Measurements from ENCODE around the gene RBM38.
A peak's percentile ranks its signal among the peaks of the same experiment; 100 is the strongest.

Gene RBM38

DNA sequence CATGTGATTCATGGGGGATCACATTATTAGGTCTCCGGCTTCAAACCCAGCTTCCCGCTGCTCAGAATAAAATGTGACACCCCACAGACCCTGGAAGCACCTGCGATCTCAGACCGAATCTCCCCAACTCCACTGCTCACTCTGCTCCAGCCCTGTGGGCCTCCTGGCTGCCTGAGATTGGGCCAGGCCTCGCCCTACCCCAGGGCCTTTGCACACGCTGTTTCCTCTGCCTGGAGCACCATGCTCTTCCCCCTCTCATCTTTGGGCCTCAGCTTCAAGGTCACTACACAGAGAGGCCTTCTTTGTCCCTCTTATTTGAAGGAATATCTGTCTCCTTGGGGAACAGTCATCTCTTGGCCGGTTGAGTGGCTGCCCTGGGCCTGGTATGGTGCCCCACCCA, 48.8 kb downstream of the RBM38 start:
- DNase-seq = no peak

DNA sequence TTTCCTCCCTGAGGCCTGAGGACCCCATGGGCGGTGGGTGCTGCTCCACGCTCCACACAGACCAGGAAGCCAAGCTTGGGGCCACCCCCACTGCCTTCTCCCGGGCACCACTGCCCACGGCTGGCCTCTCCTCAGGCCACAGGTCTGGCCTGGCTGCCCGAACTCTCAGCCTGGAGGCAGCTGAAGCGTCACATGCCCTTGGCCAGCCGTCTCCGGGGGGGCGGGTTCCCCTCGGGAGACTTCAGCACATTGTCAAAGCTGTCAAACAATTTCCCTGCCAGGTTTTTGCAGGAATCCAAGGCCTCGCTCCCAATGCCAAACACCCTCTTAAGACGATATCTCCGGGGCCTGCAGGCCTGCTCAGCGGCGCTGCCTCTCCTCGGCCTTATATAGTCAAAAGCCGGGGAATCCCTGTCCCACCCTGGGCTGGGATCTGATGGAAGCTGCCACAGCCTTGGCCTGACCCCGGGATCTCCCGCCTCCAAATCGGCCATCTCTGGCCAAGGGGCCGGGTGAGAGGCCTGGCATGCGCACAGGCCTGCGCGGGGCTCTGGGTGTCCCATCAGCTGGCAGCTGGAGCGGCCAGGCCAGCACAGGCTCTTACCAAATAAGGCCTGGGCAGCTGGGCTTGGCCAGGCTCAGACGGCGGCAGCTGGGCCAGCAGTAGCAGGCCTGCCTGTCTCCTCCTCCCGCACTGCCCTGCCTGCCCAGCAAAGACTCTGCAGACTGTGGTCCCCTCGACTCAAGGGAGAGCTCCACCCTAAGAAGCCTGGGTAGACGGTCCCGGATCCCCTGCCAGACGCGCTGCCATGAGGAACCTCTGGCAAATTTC, 49.7 kb downstream of the RBM38 start:
- no peak for DNase-seq

DNA sequence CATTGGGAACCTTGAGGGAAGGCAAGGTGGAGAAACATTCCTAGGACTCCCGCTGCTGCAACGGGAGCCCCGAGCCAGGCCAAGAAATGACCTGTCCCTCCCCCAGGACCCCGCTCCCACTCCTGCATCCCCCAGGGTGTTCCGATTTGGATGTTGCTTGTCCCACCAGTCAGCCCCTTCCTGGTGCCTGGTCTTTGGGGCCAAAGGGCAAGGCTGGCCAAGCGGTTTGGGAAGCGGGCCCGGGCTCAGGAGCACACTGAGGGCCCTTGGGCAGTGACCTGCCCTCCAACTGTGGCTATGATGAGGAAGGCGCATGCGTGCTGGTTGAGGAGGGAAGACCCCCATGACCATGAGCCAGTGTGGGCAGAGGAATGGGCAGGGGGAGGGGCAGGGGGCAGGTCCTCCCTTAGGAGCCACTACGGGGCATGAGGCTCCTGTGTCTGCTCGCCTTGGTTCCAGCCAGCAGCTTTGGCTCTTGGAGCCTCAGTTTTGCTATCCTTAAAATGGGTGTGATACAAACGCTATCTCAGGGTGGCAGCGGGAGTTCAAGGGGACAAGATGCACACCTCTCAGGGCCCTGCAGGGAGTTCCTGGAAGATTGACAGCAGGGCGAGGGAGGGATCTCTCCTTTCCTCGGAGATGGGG, 50.4 kb downstream of the RBM38 start:
- no peak for DNase-seq

DNA sequence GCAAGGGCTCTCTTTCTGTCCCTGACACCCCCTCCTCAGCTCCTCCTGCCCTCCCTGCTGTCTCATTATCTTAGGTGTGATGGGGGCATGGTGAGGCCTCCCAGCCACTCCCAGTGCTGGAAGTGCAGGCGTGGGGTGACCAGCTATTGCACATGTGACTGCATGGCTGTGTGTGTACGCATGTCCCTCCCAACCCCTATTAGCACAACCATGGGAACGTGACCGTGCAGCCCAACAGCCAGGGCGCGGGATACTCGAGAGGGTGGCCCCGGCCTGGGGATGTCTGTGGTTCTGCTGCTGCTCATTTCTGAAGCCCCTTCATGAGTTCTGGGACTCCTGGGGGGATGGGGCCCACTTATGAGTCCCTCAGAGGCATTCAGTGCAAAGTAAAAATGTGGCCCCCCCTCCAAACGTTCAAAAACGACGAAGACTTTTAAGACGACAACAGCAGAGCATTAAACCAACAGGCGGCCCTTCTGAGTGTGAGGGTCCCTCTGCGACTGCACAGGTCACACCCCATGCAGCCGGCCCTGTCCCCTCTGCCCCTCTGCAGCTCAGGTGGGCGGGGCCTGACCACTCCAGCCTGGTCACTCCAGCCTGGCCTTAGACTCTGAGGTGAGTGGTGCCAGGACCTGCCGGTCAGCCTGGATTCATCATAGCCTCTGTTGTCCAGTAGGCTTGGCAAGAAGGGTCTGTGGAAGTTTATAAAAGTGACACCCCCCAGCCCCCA, 51.1 kb downstream of the RBM38 start:
- DNase-seq = no peak

DNA sequence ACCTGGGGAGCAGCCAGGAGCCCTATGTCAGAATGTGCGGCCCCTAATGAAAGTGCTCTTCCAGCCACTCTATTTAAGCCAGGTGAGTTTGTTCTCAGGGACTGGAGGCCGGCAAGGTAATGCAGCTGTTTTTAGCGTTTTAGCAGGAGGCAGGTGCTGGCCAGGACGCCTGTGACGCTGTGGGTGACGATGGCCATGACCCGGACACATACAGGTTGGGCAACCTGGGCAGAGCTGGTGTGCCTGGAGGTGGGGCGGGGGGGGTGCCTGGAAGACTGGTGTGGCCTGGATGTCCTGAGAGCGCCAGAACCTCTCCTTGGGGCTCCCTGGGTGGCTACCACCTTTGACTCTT, 51.7 kb downstream of the RBM38 start:
- no peak for DNase-seq

DNA sequence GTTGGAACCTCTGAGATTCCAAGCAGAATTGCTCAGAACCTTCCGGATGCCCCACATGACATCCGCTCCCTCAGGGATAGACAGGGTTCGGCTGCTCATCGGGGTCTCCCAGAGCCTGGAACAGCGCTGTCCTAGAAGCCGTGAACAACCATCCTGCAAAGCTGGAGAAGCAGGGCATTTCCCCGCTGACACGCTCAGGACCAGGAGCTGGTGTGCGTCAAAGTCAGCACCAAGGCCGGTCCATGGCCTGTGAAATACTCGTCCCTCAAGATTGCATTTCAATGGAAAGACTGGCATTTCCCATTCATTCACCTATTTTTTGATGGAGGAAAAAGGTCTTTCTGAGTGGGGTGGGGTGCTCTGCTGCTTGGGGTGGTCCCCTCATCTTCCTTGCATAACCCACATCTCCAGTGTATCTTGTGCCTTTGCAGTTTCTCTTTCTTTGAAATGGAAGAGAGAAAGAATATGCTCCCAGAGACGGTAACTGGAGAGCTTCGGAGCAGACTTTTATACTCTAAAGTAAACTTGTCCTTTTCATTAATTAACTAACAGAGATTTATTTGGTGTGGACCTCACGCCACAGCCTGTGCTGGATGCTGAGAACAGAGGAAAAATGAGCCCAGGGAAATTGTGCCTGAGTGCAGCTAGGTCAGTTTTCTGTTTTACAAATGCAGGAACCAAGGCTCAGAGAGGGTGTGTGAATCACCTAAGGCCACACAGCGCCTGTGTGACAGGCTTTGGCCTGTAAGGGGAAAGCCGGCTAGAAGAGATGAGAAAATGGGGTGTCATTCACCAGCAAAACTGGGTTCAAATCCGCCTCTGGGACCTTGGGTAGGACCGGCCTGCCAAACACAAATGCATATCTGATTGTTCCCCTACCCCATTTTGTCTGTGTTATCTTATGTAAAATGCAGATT, 52.4 kb downstream of the RBM38 start:
- DNase-seq = no peak

DNA sequence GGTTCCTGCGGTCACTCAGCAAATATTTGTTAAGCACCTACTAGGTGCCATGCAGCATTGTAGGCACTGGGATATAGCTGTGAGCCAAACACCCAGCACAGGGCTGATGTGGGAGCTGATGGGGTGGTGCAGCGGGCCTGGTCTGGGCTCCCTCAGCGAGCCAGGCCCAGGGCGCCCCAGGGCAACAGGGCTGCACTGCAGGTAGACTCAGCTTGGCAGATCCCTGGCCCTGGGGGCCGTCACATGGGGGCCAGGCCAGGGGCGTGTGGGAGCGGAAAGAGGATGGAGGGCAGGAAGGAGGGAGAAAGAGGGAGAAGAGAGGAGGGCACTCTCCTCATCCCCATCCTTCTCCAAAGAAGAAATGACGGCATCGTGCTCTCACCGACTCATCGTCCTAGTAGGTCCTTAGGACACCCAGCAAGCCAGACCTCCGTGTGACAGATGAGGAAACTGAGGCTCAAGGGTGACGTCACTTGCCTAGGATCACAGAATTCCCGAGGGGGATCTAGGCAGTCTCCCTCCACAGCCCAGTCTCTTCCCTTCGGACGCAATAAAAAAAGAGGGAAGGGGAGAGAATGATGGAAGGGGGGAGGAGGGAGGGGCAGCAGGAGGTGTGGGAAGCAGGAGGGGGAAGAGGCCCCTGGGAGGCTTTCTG, 53.3 kb downstream of the RBM38 start:
- no peak for DNase-seq

DNA sequence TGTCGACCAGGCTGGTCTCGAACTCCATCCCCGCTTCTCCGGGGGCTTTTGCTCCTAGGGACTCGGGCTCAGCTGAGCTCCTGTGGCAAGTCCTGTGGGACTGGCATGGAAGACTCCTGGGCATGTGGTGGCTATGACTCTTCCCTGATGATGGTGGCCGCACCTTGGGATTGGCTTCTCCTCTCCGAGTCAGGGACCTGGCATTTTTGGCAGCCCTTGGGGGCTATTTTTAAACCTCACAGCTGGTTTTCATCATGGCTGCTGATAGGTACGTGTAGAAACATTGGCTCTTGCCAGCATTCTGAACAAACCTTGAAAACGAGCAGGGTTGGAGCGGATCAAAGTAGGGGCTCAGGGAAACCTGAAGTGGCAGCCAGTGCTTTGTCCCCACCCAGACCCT, 54.1 kb downstream of the RBM38 start:
- DNase-seq = no peak

DNA sequence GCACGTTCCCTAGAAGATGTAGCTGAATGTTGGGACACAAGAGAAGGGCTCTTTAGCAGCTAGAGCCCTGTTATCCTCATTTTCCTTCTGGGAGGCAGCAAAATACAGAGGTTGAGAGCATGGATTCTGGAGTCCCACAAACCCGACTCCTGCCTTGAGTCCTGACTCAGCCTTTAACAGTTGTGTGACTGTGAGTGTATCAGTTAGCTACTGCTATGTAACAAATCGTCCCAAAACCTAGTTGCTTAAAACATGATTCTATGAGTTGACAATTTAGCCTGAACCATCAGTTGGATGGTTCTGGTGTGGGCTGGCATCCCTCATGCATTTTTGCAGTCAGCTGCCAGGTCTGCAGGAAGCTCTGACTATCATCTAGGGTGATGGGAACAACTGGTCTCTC, 54.6 kb downstream of the RBM38 start:
- DNase-seq = no peak

DNA sequence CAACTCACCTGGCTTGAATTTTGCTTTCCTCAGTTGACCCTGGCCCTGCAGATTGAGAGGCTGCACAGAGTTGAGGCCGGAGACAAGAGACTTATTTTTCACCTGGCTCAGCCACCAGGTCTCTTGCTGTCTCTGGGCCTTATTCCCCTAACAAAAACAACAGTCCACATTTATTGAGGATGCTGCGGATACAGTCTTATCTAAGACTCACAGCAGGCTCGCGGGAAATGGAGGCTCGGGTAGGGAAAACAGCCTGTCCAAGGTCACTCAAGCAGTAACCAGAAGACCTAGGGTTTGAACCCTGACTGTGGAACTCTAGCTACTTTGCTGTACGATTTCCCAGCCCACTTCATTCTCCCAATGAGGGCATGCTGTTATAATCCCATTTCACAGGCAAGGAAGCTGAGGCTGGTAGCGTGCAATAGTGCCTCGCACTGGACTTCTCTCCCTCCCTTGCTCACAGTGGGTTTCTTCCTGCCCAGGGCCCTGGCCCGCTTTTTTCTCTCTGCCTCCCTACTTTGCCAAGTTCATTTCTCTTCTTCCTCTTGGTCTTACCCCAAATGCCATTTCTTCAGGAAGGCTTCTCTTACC, 57.7 kb downstream of the RBM38 start:
- no peak for DNase-seq

DNA sequence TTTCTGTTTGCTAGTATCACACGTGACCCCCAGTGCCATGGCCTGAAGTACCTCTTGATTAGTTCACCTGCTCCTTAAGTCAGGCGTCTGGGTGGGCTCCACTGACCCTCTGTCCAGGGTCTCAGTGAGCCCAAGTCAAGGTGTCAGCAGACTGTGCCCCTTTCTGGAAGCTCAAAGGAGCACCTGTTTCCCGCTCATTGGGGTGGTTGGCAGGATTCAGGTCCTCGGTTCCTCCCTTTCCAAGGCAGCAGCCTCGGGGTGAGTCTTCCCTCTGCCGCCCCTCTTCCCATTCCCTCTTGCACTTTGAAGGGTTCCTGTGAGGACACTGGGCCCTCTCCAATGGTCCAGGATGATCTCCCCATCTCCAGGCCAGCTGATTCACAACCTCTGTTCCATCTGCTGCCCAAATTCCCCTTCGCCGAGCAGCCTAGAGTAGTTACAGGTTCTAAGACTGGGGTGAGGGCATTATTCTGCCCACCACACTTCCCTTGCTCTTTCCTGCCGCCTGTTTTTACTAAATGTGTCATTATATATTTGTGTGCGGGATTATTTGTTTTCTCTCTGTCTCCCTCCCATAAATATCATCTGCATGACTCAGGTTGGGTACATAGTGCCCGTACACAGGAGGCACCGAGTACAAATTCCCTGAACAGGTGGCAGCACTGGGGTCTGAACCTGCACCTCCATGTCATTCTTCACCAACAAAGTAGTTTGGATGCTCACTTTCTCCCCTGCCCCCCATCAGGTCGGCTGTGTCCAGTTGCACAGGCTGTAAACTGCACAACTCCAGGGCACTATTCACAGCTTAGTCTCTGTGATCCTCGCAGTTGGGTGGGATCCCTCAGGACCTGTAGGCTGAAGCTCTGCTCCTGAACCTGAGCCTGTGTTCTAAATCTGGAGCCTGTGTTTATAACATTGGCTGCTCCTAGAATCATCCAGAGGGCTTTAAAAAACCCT, 58.5 kb downstream of the RBM38 start:
- no peak for DNase-seq

DNA sequence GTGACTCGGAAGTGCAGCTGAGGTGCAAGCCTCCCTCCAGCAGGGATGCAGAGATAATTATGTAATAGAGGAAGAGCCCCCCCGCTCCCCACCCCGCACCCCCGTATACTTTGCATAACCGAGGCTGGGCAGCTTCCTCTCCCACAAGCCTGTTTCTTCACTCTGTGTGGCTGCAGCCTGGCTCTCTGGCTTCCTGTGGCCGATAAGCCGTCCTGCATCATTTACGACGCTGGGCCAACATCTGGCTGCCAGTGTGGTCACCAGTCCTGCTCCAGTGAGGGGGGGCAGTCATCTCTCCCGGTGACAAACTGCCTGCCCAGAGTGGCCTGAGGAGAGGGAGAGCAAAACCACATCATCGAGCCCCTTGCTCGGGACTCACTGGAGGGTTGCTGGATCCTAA, 59.2 kb downstream of the RBM38 start:
- peak; percentile 7 for DNase-seq

DNA sequence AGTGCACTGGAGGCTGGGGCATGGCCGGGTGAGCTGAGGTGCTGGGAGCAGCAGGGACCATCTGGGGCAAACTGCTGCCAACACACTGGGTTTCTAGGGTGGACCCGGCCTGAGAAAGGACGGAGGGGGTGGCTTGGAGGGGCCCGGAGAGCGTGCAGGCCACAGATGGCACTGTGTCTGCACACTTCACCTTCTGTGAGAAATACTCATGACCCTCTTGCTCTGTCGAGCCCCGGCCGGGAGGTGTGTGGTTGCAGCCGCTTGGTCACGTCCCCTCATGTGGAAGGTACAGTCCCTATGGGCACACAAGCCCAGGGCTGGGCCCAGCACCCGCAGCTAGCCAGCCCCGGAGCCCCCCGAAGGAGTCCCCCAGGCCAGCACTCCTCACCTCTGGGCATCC, 59.7 kb downstream of the RBM38 start:
- DNase-seq = no peak

DNA sequence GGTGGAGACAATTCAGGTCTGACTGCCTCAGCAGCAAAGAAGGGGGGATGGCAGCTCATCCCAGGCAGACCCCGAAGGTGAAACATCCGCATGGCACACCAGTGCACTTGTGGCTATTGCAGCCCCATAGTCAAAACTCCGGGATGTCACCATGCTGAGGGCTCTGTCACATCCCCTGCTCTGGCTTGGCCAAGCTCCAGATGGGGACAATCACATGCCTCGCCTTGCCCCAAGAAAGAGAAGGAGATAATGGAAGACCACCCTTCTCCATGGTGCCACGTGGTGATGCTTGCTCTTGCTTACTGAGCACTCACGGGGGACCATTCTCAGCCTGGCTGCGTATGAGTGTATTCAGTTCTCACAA, 60.2 kb downstream of the RBM38 start:
- DNase-seq = no peak

DNA sequence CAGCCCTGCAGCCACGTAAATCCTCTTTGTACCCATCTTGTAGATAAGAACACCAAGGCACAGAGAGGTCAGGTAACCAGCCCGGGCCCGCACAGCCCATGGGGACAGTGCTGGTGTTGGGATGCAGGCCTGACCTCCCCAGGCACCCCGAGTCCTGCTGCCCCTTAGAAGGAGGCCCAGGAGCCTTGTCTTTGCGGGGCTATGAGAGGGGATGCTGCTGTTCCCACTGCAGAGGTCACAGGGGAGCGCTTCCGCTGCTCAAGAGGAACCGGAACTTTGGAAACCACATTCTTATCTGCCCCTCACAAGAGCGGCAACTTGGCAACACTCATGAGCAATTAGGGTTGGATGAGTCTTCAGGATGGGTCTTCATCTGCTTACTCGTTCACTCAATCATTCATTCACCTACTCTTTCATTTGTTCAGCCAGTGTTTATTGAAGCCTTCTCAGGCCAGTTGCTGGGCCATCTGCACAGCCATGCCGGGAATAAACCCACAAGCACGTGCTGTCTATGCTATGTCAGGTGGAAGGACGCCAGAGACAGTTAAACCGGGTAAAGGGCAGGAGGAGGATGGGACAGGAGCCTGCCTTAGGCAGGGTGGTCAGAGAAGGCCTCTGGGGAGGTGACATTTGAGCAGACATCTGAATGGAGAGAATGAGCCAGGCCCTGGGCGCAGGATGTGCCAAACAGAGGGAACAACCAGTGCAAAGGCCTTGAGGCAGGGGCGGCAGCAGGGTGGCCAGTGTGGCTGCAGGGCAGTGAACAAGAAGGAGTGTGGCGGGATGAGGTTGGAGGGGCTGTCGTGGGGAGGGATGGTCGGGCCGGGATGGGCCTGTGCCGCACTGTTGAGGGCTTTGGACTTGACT, 60.8 kb downstream of the RBM38 start:
- peak; percentile 13 for DNase-seq

DNA sequence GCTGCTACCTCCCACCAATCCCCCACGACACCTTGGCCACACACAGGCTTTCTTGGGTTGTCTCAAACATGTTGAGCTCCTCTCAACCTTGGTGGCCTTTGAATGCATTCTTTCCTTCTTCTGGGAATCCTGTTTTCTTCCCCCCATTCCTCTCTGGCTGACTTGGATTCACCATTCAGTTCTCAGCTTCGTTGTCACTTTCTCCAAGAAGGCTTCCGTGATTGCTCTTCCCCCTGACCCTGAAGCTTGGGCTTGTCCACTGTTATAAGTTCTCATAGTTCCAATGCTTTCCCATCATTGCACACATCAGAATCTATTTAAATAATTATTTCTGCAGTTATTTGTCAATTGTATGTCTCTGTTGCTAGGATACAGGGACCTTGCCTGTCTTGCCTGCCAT, 64.2 kb downstream of the RBM38 start:
- no peak for DNase-seq

DNA sequence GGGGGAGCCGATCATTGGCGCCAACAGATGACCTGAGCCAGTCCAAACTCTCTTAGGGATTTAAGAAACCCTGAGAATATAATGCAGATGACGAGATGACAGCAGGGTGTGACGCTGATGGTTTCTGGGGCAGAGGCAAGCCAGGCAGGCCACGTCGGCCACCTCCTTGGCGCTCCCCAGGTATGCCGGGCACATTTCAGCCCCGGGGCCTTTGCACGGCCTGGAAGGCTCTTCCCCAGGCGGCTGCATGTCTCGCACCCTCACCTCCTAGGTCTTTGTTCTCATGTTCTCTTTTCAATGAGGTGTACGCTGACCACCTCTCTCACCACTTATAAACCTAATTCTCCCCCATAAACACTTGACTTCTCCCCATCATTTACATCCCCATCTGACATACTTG, 64.9 kb downstream of the RBM38 start:
- no peak for DNase-seq

DNA sequence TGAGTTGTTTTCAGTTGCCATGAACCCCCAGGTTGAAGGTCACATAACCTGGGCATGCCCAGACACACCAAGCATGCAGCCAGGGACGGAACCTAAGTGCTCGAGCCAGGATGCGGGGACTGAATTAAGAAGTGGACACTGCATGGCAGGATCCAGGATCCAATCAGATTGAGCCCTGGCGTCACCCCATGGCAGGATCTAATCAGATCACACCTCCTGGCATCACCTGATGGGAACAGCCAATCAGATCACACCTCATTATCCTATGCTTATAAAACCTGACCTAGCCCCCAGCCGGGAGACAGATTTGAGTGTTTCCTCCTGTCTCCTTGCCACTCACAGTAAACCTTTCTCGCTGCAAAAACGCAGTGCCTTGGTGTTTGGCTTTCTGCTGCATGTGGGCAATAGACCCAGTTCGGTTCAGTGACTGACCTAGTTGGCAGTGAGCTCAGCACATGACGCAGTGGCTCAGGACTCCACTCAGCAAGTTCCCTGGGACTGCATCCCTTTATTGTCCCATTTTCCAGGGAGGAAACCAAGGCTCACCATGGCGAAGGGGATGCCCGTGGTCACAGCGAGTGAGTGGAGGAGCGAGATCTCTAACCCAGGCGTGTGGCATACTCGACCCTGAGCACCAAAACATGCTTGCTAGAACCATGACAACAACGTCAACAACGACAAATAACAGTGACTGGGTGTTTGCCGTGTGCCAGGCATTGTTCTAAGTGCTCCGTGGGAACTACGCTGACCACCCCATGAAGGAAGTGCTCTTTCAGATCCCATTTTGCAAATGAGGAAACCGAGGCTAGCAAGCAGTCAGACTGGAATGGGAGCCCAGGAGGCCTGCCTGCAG, 66.3 kb downstream of the RBM38 start:
- no peak for DNase-seq
